Panc1 (cell line): ENCODE results near the gene UBR3.

Experiments
- CTCF ChIP-seq: fragments of 450-650 bp; IDR thresholded peaks from 2 replicates; pipeline ENCODE4 v1.5.1; 2017; ENCODE audit warnings: mild to moderate bottlenecking
- REST ChIP-seq, 2 experiments: IDR thresholded peaks; 2 replicates each; pipeline ENCODE4 v1.6.1; 2011 to 2012; ENCODE audit warnings: low read depth in 2 of 2, control low read depth in 1 of 2, low read length in 1 of 2, mild to moderate bottlenecking in 1 of 2, moderate library complexity in 1 of 2; ENCODE audit not compliant: insufficient read depth in 1 of 2

DNA sequence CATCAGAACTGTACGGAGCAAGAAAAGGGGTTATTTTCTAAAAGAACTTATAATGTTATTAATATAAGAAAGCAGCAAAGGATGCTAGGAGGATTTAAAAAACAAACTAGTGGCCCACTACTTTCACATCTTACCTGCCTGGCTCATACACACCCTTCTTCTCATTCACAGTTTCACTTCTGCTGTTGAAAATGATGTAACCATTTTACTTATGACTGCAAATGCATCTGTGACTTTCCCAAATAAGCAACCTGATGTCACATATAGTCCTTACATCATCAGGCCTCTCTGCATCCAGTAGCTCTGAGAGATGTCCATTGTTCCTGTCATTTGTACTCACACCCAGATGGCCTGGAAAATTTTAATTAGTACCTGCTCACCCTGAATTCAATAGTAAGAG is 248.9 kb downstream of the UBR3 start:
- no peak for TF ChIP-seq CTCF
- TF ChIP-seq REST (IDR thresholded peaks at IDR 0.05; ENCODE audit: insufficient read depth in 1 of 2, low read depth in 2 of 2, low read length in 1 of 2) = no peak
